ENCODE measurements around the gene C1QB.

- TF ChIP-seq, protein P1, sequence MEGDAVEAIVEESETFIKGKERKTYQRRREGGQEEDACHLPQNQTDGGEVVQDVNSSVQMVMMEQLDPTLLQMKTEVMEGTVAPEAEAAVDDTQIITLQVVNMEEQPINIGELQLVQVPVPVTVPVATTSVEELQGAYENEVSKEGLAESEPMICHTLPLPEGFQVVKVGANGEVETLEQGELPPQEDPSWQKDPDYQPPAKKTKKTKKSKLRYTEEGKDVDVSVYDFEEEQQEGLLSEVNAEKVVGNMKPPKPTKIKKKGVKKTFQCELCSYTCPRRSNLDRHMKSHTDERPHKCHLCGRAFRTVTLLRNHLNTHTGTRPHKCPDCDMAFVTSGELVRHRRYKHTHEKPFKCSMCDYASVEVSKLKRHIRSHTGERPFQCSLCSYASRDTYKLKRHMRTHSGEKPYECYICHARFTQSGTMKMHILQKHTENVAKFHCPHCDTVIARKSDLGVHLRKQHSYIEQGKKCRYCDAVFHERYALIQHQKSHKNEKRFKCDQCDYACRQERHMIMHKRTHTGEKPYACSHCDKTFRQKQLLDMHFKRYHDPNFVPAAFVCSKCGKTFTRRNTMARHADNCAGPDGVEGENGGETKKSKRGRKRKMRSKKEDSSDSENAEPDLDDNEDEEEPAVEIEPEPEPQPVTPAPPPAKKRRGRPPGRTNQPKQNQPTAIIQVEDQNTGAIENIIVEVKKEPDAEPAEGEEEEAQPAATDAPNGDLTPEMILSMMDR (conservative IDR thresholded peaks at IDR 0.05; ENCODE audit: low read length): no peak
- TF ChIP-seq EZH2phosphoT487 (IDR thresholded peaks at IDR 0.05; ENCODE audit: borderline replicate concordance): no peak
Observed at GRCh38 chr1:22662318-22662717, 9.3 kb downstream of the C1QB start.
